ENCODE results near the gene UHMK1. TPM values are rescaled to one million over a fixed set of nuclear protein-coding genes. Genes with fewer than 3 reads are reported as not detected.

Gene UHMK1
- total and polyA plus RNA-seq, 2 donors: 26.8 to 29.7 TPM

GRCh38 chr1:162537216-162537615 is 39.6 kb downstream of the UHMK1 start:
- Histone ChIP-seq H3K9me3 (ENCODE audit: control insufficient read depth in 2 of 2, insufficient read depth in 1 of 2, low read length in 1 of 2) (no peaks in the 10 kb centered on the region), H3K4me1 (ENCODE audit: control insufficient read depth in 2 of 2, insufficient read depth in 2 of 2, low read length in 2 of 2) (no peaks in the 10 kb centered on the region), H3K27ac (ENCODE audit: low read depth in 1 of 2, low read length in 1 of 2) (no peak overlapping the region), H3K4me3 (ENCODE audit: low read length in 2 of 2) (no peak overlapping the region), H3K27me3 (ENCODE audit: control insufficient read depth in 2 of 2, insufficient read depth in 1 of 2, low read length in 1 of 2) (no peaks in the 10 kb centered on the region), H3K36me3 (ENCODE audit: control insufficient read depth in 2 of 2, insufficient read depth in 2 of 2, low read length in 1 of 2) (no peaks in the 10 kb centered on the region)
- 96% methylated on average over 2 of the region's 2 CpGs for whole genome bisulfite sequencing
- DNase-seq (ENCODE audit: low read depth in 6 of 9, low spot score in 9 of 9): no peak

GRCh38 chr1:162538815-162539431 is 41.3 kb downstream of the UHMK1 start:
- no peak for DNase-seq (ENCODE audit: low read depth in 6 of 9, low spot score in 9 of 9)
- WGBS: 97% methylated on average over 1 of the region's 1 CpG
- no peaks in the 10 kb centered on the region for H3K36me3 ChIP-seq (ENCODE audit: control insufficient read depth in 2 of 2, insufficient read depth in 2 of 2, low read length in 1 of 2)
- H3K27me3 ChIP-seq (ENCODE audit: control insufficient read depth in 2 of 2, insufficient read depth in 1 of 2, low read length in 1 of 2): no peaks in the 10 kb centered on the region
- no peak overlapping the region for H3K4me3 ChIP-seq (ENCODE audit: low read length in 2 of 2)
- H3K27ac ChIP-seq (ENCODE audit: low read depth in 1 of 2, low read length in 1 of 2): no peak overlapping the region
- no peaks in the 10 kb centered on the region for H3K9me3 ChIP-seq (ENCODE audit: control insufficient read depth in 2 of 2, insufficient read depth in 1 of 2, low read length in 1 of 2)
- H3K4me1 ChIP-seq (ENCODE audit: control insufficient read depth in 2 of 2, insufficient read depth in 2 of 2, low read length in 2 of 2): no peaks in the 10 kb centered on the region

- H3K4me1 ChIP-seq (ENCODE audit: control insufficient read depth in 2 of 2, insufficient read depth in 2 of 2, low read length in 2 of 2): no peaks in the 10 kb centered on the region
- H3K27me3 ChIP-seq (ENCODE audit: control insufficient read depth in 2 of 2, insufficient read depth in 1 of 2, low read length in 1 of 2): no peaks in the 10 kb centered on the region
- no peak overlapping the region for H3K27ac ChIP-seq (ENCODE audit: low read depth in 1 of 2, low read length in 1 of 2)
- no peak for DNase-seq (ENCODE audit: low read depth in 6 of 9, low spot score in 9 of 9)
- H3K4me3 ChIP-seq (ENCODE audit: low read length in 2 of 2): no peak overlapping the region
- 88% methylated on average over 5 of the region's 5 CpGs for WGBS
- H3K9me3 ChIP-seq (ENCODE audit: control insufficient read depth in 2 of 2, insufficient read depth in 1 of 2, low read length in 1 of 2): no peaks in the 10 kb centered on the region
- H3K36me3 ChIP-seq (ENCODE audit: control insufficient read depth in 2 of 2, insufficient read depth in 2 of 2, low read length in 1 of 2): no peaks in the 10 kb centered on the region
Observed at GRCh38 chr1:162541619-162542141, 44.1 kb downstream of the UHMK1 start.

GRCh38 chr1:162543228-162543627 is 45.6 kb downstream of the UHMK1 start:
- Histone ChIP-seq H3K4me1 (ENCODE audit: control insufficient read depth in 2 of 2, insufficient read depth in 2 of 2, low read length in 2 of 2) (no peaks in the 10 kb centered on the region), H3K27me3 (ENCODE audit: control insufficient read depth in 2 of 2, insufficient read depth in 1 of 2, low read length in 1 of 2) (no peaks in the 10 kb centered on the region), H3K27ac (ENCODE audit: low read depth in 1 of 2, low read length in 1 of 2) (no peak overlapping the region), H3K36me3 (ENCODE audit: control insufficient read depth in 2 of 2, insufficient read depth in 2 of 2, low read length in 1 of 2) (no peaks in the 10 kb centered on the region), H3K9me3 (ENCODE audit: control insufficient read depth in 2 of 2, insufficient read depth in 1 of 2, low read length in 1 of 2) (no peaks in the 10 kb centered on the region), H3K4me3 (ENCODE audit: low read length in 2 of 2) (no peak overlapping the region)
- DNase-seq (ENCODE audit: low read depth in 6 of 9, low spot score in 9 of 9): no peak
- whole genome bisulfite sequencing: 81% methylated on average over 3 of the region's 3 CpGs

GRCh38 chr1:162548170-162548569 is 50.6 kb downstream of the UHMK1 start:
- no peak overlapping the region for H3K4me3 ChIP-seq (ENCODE audit: low read length in 2 of 2)
- no peak for DNase-seq (ENCODE audit: low read depth in 6 of 9, low spot score in 9 of 9)
- no peaks in the 10 kb centered on the region for H3K27me3 ChIP-seq (ENCODE audit: control insufficient read depth in 2 of 2, insufficient read depth in 1 of 2, low read length in 1 of 2)
- H3K4me1 ChIP-seq (ENCODE audit: control insufficient read depth in 2 of 2, insufficient read depth in 2 of 2, low read length in 2 of 2): no peaks in the 10 kb centered on the region
- H3K9me3 ChIP-seq (ENCODE audit: control insufficient read depth in 2 of 2, insufficient read depth in 1 of 2, low read length in 1 of 2): no peaks in the 10 kb centered on the region
- H3K36me3 ChIP-seq (ENCODE audit: control insufficient read depth in 2 of 2, insufficient read depth in 2 of 2, low read length in 1 of 2): no peaks in the 10 kb centered on the region
- WGBS: 97% methylated on average over 4 of the region's 4 CpGs
- H3K27ac ChIP-seq (ENCODE audit: low read depth in 1 of 2, low read length in 1 of 2): no peak overlapping the region

- Histone ChIP-seq H3K27ac (ENCODE audit: low read depth in 1 of 2, low read length in 1 of 2) (no peak overlapping the region), H3K4me1 (ENCODE audit: control insufficient read depth in 2 of 2, insufficient read depth in 2 of 2, low read length in 2 of 2) (no peaks in the 10 kb centered on the region), H3K36me3 (ENCODE audit: control insufficient read depth in 2 of 2, insufficient read depth in 2 of 2, low read length in 1 of 2) (no peaks in the 10 kb centered on the region), H3K9me3 (ENCODE audit: control insufficient read depth in 2 of 2, insufficient read depth in 1 of 2, low read length in 1 of 2) (no peaks in the 10 kb centered on the region), H3K4me3 (ENCODE audit: low read length in 2 of 2) (no peak overlapping the region), H3K27me3 (ENCODE audit: control insufficient read depth in 2 of 2, insufficient read depth in 1 of 2, low read length in 1 of 2) (no peaks in the 10 kb centered on the region)
- no peak for DNase-seq (ENCODE audit: low read depth in 6 of 9, low spot score in 9 of 9)
- WGBS: 94% methylated on average over 2 of the region's 2 CpGs
Observed at GRCh38 chr1:162549001-162549400, 51.4 kb downstream of the UHMK1 start.

GRCh38 chr1:162550925-162551324 is 53.3 kb downstream of the UHMK1 start:
- Histone ChIP-seq H3K36me3 (ENCODE audit: control insufficient read depth in 2 of 2, insufficient read depth in 2 of 2, low read length in 1 of 2) (no peaks in the 10 kb centered on the region), H3K9me3 (ENCODE audit: control insufficient read depth in 2 of 2, insufficient read depth in 1 of 2, low read length in 1 of 2) (no peaks in the 10 kb centered on the region), H3K27me3 (ENCODE audit: control insufficient read depth in 2 of 2, insufficient read depth in 1 of 2, low read length in 1 of 2) (no peaks in the 10 kb centered on the region), H3K4me1 (ENCODE audit: control insufficient read depth in 2 of 2, insufficient read depth in 2 of 2, low read length in 2 of 2) (no peaks in the 10 kb centered on the region), H3K4me3 (ENCODE audit: low read length in 2 of 2) (no peak overlapping the region), H3K27ac (ENCODE audit: low read depth in 1 of 2, low read length in 1 of 2) (no peak overlapping the region)
- WGBS: 94% methylated on average over 1 of the region's 1 CpG
- no peak for DNase-seq (ENCODE audit: low read depth in 6 of 9, low spot score in 9 of 9)

- no peak for DNase-seq (ENCODE audit: low read depth in 6 of 9, low spot score in 9 of 9)
- H3K36me3 ChIP-seq (ENCODE audit: control insufficient read depth in 2 of 2, insufficient read depth in 2 of 2, low read length in 1 of 2): no peaks in the 10 kb centered on the region
- H3K4me1 ChIP-seq (ENCODE audit: control insufficient read depth in 2 of 2, insufficient read depth in 2 of 2, low read length in 2 of 2): no peaks in the 10 kb centered on the region
- no peaks in the 10 kb centered on the region for H3K27me3 ChIP-seq (ENCODE audit: control insufficient read depth in 2 of 2, insufficient read depth in 1 of 2, low read length in 1 of 2)
- H3K9me3 ChIP-seq (ENCODE audit: control insufficient read depth in 2 of 2, insufficient read depth in 1 of 2, low read length in 1 of 2): no peaks in the 10 kb centered on the region
- H3K4me3 ChIP-seq (ENCODE audit: low read length in 2 of 2): no peak overlapping the region
- WGBS: 91% methylated on average over 7 of the region's 7 CpGs
- no peak overlapping the region for H3K27ac ChIP-seq (ENCODE audit: low read depth in 1 of 2, low read length in 1 of 2)
Observed at GRCh38 chr1:162551969-162552683, 54.5 kb downstream of the UHMK1 start.

- no peaks in the 10 kb centered on the region for H3K9me3 ChIP-seq (ENCODE audit: control insufficient read depth in 2 of 2, insufficient read depth in 1 of 2, low read length in 1 of 2)
- H3K27me3 ChIP-seq (ENCODE audit: control insufficient read depth in 2 of 2, insufficient read depth in 1 of 2, low read length in 1 of 2): no peaks in the 10 kb centered on the region
- H3K4me1 ChIP-seq (ENCODE audit: control insufficient read depth in 2 of 2, insufficient read depth in 2 of 2, low read length in 2 of 2): no peaks in the 10 kb centered on the region
- WGBS: 97% methylated on average over 8 of the region's 8 CpGs
- no peak overlapping the region for H3K4me3 ChIP-seq (ENCODE audit: low read length in 2 of 2)
- H3K36me3 ChIP-seq (ENCODE audit: control insufficient read depth in 2 of 2, insufficient read depth in 2 of 2, low read length in 1 of 2): no peaks in the 10 kb centered on the region
- no peak overlapping the region for H3K27ac ChIP-seq (ENCODE audit: low read depth in 1 of 2, low read length in 1 of 2)
- DNase-seq (ENCODE audit: low read depth in 6 of 9, low spot score in 9 of 9): no peak
Observed at GRCh38 chr1:162552684-162553252, 55.1 kb downstream of the UHMK1 start.
